NCI-H774 (cell line): Measurements from ENCODE around the gene TMEM89.

Experiments used
- DNase-seq: peaks from one replicate; lab custom pipeline; 2025; lab: John Stamatoyannopoulos, UW

The TMEM89 gene

GRCh38 chr3:48612309-48612708 is 9.3 kb downstream of the TMEM89 start:
- DNase-seq, result no peak

- peak; percentile 70 for DNase-seq
Observed at GRCh38 chr3:48609088-48610005, 12.2 kb downstream of the TMEM89 start, which contains the start of gene UQCRC1. Gene UQCRC1, minus strand, starts transcription at chr3:48609646. Its CDS starts 26 bp downstream, at chr3:48609620.

GRCh38 chr3:48607519-48607918 is 14.1 kb downstream of the TMEM89 start:
- no peak for DNase-seq

GRCh38 chr3:48601622-48601994 is 20.0 kb downstream of the TMEM89 start:
- DNase-seq, result no peak

- DNase-seq, result no peak
Observed at GRCh38 chr3:48600711-48601621, 20.6 kb downstream of the TMEM89 start.

GRCh38 chr3:48599509-48600285 is 21.9 kb downstream of the TMEM89 start:
- no peak for DNase-seq

- DNase-seq, result no peak
Observed at GRCh38 chr3:48599077-48599501, 22.5 kb downstream of the TMEM89 start.

GRCh38 chr3:48598323-48599076 is 23.1 kb downstream of the TMEM89 start:
- no peak for DNase-seq

- DNase-seq, result no peak
Observed at GRCh38 chr3:48597408-48597800, 24.2 kb downstream of the TMEM89 start.

GRCh38 chr3:48596676-48597407 is 24.7 kb downstream of the TMEM89 start:
- no peak for DNase-seq

GRCh38 chr3:48596157-48596556 is 25.4 kb downstream of the TMEM89 start:
- DNase-seq, result no peak

- no peak for DNase-seq
Observed at GRCh38 chr3:48595526-48596121, 25.9 kb downstream of the TMEM89 start.

- DNase-seq, result no peak
Observed at GRCh38 chr3:48595075-48595525, 26.5 kb downstream of the TMEM89 start, which contains the start of gene COL7A1. Gene COL7A1, minus strand, starts transcription at chr3:48595329. Its CDS starts 170 bp downstream, at chr3:48595159.

- DNase-seq, result no peak
Observed at GRCh38 chr3:48594417-48595049, 27.0 kb downstream of the TMEM89 start.

- no peak for DNase-seq
Observed at GRCh38 chr3:48593337-48593736, 28.2 kb downstream of the TMEM89 start.

GRCh38 chr3:48592519-48593087 is 29.0 kb downstream of the TMEM89 start:
- DNase-seq, result no peak

- DNase-seq, result no peak
Observed at GRCh38 chr3:48591886-48592518, 29.6 kb downstream of the TMEM89 start.

- DNase-seq, result no peak
Observed at GRCh38 chr3:48591436-48591835, 30.1 kb downstream of the TMEM89 start.
